GM19324 (cell line): Measurements from ENCODE around the gene EID3.

Experiments
- ATAC-seq: cut with Tn5 transposase; IDR thresholded peaks from one replicate; pipeline ENCODE4 v1.9.1; 2021; ENCODE audit warnings: mild to moderate bottlenecking, moderate library complexity; ENCODE audit not compliant: unreplicated experiment, low FRiP score

EID3 gene

GRCh38 chr12:104333692-104334255 is 30.2 kb downstream of the EID3 start:
- ATAC-seq: no peak

- ATAC-seq: no peak
Measured at GRCh38 chr12:104334581-104334980, 31.0 kb downstream of the EID3 start.

- ATAC-seq: no peak
Measured at GRCh38 chr12:104336115-104336514, 32.6 kb downstream of the EID3 start.

GRCh38 chr12:104337030-104337558 is 33.6 kb downstream of the EID3 start:
- ATAC-seq: no peak

- no peak for ATAC-seq
Measured at GRCh38 chr12:104339663-104340062, 36.1 kb downstream of the EID3 start.

GRCh38 chr12:104340177-104340576 is 36.6 kb downstream of the EID3 start:
- no peak for ATAC-seq

- ATAC-seq: no peak
Measured at GRCh38 chr12:104340925-104341611, 37.5 kb downstream of the EID3 start.

- ATAC-seq: no peak
Measured at GRCh38 chr12:104342147-104342546, 38.6 kb downstream of the EID3 start.

GRCh38 chr12:104342635-104343249 is 39.2 kb downstream of the EID3 start:
- no peak for ATAC-seq

- ATAC-seq: no peak
Measured at GRCh38 chr12:104344682-104345081, 41.1 kb downstream of the EID3 start.

- ATAC-seq: no peak
Measured at GRCh38 chr12:104345234-104346066, 41.9 kb downstream of the EID3 start.

- no peak for ATAC-seq
Measured at GRCh38 chr12:104347374-104348075, 44.0 kb downstream of the EID3 start.

GRCh38 chr12:104348283-104348993 is 44.9 kb downstream of the EID3 start:
- ATAC-seq: no peak

- no peak for ATAC-seq
Measured at GRCh38 chr12:104348994-104349494, 45.5 kb downstream of the EID3 start.

GRCh38 chr12:104350211-104351056 is 46.9 kb downstream of the EID3 start:
- ATAC-seq: no peak

GRCh38 chr12:104351057-104351983 is 47.8 kb downstream of the EID3 start:
- no peak for ATAC-seq

GRCh38 chr12:104352106-104352713 is 48.7 kb downstream of the EID3 start:
- ATAC-seq: no peak
